GM19351 (cell line): ENCODE data around the gene UBIAD1.
"Not testable (repeated sequence)": the region's sequence is repeated elsewhere in the genome, so short reads cannot be mapped to it uniquely, and the experiment has no call there.

ENCODE experiments used
- ATAC-seq: cut with Tn5 transposase; IDR thresholded peaks from one replicate; pipeline ENCODE4 v1.9.1; 2021; ENCODE audit warnings: mild to moderate bottlenecking, moderate library complexity; ENCODE audit not compliant: unreplicated experiment

The UBIAD1 gene

DNA sequence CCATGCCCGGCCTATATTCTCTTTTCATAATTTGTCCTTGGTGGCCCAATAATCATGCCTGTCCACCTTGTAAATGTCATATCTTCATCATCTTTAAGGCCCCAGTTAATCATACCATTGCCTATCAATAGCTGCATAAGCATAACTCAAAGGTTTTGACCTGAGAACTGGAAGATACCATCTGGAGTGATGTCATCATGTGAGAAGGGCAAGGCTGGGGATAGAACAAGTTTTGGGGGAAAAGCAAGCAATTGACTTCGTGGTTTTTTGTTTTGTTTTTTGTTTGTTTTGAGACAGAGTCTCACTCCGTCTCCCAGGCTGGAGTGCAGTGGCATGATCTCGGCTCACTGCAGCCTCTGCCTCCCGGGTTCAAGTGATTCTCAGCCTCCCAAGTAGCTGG lies 6.2 kb downstream of the UBIAD1 start:
- no peak for ATAC-seq

DNA sequence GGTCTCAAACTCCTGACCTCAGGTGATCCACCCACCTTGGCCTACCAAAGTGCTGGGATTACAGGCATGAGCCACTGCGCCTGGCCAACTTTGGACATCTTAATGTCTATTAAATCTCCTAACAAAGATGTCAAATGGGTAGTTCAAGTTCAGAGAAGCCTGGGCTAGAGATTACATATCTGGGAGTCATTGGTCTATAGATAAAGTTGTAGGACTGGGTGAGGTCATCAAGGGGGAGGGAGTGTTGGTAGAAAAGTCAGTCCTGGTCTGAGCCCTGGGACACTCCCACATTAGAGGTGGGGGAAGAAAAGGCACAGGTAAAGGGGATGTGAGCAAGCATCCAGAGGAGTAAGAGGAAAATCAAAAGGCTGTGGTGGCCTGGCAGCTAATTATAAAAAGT lies 6.6 kb downstream of the UBIAD1 start:
- ATAC-seq, result no peak

DNA sequence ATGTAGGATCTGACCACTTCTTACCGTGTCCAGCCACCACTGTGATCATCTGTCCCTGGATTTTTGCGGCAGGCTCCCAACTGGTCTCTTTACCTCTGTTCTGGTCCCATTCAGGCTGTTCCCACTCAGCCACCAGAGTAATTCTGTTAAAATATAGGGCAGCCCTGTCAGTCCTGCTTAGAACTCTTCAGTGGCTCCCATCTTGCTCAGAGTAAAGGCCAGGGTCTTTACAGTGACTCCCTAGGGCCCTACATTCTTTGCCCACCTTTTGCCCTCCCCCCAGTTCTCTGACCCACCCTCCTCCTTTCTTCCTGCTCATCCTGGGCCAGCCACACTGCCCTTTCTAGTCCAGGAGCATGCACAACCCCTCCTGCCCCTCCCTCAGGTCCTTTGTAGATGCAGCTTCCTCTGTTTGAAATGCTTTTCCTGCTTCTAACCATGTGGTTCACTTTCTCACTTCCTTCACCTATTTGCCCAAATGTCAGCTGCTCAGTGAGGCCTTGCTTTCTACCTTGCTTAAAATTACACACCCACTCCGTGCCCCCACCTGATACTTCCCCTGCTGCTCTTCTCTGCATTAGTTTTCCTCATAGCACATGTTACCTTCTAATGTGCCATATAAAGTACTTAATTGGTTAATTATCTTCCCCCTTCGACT lies 7.8 kb downstream of the UBIAD1 start:
- peak; percentile 57 for ATAC-seq

DNA sequence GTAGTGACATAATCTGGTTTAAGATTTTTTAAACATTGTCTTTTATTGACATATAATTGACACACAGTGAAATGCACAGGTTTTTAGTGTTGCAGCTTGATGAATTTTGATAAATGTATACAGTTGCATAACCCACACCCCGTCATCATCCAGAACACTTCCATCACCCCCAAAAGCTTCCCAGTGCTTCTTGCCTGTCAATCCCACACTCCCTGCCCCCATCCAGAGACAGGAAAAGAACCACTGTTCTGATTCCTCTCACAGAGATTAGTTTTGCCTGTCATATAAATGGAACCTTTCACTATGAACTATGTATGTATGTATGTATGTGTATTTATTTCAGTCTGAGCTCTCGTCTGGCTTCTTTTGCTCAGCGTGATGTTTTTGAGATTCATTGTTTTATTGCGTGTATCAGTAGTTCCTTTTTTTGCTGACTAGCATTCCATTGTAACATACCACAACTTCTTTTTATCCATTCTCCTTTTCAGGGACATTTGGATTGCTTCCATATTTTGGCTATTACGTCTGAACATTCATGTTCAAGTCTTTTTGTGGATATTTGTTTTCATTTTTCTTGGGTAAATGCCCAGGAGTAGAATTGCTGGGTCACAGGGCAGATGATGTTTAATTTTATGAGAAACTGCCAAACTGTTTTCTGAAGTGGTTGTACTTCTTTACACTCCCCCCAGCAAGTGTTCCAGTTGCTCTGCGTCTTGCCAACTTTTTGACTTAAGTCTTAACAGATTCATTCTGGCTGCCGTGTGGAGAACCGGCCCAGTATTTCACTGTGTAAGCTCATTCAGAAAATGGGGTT lies 8.7 kb downstream of the UBIAD1 start:
- ATAC-seq, result no peak

DNA sequence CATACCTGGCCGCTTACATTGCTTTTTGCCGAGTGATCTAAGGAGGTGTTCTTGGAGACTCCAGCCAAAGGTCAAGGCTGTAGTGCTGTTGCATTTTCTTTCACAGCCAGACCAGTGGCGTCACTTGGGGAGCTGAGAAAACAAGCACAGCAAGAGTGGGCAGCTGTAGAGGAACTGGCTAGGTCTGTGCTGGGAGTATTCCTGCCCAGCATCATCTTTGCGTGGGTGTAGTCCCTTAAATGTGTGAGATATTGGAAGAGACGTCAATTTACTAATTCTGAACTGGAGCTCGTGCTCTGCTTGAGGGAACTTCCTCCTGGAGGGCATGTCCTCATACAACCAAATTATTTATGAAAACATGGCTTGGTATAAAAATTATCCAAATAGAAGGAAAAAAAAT lies 10.2 kb downstream of the UBIAD1 start:
- no peak for ATAC-seq

DNA sequence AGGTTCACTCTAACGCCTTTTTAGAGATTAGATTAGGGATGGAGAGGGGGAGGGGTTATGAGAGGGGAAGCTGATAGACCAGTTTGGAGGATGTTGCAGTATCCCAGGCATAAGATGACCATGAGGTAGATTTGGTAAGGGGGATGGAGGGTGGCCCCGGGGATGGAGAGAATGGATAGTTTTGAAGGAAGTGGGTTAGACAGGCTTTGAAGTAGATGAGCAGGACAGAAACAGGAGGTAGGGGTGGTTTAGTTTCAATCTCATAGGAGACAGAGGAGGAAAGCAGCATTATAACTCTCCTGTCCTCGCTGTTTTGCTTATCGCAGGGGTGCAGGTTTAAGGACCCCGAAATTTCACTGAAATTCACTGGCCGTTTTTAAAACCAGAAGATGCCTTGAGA lies 11.8 kb downstream of the UBIAD1 start:
- no peak for ATAC-seq

DNA sequence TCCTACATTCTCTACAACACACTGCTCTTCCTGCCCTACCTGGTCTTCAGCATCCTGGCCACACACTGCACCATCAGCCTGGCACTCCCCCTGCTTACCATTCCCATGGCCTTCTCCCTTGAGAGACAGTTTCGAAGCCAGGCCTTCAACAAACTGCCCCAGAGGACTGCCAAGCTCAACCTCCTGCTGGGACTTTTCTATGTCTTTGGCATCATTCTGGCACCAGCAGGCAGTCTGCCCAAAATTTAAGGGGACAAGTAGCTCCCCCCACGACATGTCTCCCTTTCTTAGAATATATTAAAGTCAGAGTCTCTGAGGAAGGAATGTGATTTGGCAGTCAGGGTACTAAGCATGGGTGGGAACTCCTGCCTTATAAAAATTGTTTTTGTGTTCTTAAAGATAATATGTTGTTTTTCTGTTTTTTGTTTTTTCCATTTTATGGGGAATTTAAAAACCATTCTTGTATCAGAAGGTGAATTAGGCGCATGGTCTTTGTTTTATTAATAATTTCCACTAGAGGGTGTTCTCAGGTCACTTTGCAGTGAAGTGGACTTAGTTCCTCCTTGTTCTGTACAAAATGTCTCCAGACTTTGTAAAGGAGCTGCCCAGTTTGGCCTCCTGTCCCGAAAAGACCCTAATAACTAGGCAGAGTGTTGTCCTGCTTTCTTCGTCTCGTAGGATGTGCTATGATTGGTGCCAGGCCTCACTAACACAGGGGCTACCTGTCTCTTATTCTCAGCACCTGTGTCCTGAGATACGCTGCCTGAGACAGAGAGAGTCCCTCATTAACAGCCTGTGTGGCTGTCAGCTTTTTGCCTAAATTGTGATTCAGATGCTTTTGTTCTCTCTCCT lies 13.1 kb downstream of the UBIAD1 start:
- ATAC-seq, result no peak

DNA sequence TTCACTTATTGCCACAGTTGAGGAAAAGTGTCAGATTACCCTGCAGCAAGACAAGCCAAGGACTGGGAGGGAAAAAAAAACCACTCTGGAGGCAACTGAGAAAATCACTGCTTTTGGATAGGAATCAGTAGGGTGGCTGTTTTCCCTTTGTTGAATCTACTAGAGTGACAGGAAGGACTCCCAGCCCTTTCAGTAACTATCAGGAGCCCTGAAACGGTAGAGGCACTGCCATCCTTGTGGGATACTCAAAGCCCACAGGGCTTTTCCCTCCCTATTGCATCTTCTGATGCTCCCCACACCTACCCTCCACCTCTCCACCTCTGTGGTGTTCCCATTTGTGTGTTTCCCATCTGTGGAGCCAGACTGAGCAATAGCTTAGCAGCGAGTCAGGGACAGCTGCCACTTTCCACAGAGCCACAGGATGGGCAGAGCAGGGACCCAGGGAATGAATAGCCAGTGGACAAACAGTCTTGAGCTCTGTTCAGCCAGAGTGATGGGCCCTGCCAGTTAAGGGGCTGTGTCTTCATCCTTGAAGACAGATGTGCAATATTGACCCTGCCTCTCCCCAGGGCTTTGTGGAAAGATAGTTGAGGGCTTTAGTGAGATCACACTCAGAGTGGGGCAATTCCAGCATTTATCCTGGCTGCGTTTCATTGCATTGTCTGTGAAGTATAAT lies 13.9 kb downstream of the UBIAD1 start:
- no peak for ATAC-seq

DNA sequence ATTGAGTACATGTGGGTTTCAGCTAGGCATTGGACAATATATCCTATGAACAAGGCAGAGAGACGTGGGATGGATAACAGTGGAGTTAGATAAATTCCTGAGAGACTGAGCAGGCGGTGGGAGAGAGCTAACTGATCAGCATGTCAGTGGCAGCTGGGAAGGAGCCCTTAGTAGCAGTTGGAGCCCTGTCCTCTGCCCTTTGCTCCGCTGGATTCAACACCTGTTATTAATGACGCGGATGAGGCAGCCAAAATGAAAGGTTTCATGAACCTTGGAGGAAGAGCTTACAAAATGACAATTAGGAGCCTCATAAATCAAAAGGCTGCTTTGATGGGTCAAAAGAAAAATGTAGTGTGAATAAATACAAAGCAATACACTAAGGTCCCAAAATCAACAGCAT lies 16.1 kb downstream of the UBIAD1 start:
- no peak for ATAC-seq

DNA sequence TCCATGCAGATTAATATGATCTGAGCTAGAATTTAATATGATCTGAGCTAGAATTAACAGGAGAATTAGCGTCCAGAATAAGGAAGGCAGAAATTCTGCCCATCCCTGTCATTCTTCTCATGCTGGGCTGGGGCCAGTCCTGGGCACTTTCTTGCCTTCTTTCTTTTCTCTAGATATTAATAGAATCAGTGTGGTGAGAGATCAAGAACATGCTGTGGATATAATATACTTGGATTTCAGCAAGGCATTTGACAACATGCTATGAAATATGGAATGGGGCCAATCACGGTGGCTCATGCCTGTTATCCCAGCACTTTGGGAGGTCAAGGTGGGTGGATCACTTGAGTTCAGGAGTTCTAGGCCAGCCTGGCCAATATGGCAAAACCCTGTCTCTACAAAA lies 18.1 kb downstream of the UBIAD1 start:
- ATAC-seq, result no peak

DNA sequence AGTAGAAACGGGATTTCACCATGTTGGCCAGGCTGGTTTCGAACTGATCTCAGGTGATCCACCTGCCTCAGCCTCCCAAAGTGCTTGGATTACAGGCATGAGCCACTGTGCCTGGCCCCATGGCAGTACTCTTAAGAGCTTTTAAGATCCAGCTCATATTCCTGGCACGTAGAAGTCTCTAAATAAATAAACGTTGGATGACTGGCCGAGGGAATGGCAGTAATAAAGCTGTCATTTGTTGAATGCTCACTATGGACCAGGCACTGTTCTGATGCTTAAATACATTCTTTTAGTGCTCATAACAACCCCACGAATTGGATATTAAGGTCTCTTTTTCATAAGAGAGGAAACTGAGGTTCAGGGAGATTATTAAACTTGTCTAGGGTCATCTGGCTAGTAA lies 20.9 kb downstream of the UBIAD1 start:
- no peak for ATAC-seq

DNA sequence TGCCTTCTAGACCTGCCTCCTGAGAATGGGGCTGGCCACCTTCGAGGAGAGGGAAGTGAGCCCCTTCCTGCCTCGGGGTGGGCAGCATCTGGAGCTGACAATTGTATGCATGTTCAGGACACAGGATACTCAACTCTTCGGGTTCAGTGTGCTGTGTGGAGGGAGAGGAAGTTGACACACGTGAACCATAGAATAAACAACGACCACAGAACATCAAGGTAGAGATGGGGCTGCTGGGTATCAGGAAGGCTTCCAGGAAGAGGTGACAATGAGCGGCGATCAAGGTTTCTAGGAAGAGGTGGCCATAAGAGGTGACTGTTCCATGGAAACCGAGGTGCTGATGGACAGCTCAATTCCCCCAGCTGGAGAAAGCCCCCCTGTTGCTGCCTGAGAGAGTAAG lies 22.0 kb downstream of the UBIAD1 start:
- ATAC-seq, result no peak

DNA sequence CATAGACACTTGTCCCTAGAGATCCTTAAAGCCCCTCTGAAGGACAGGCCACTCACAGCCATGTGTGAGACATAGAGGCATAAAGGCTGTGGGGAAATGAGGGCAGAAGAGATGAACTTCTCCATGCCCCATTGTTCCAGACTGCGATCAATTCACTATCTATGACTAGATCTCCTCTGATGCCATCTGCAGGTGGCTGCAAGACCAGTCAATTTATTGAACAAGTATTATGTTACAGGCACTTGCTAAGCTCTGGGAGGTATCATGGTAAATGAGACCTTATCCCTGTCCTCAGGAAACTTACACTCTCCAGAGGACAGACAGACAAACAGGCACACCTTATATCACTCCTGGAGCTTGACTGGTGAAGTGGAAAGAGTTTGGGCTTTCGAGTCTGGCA lies 22.9 kb downstream of the UBIAD1 start:
- no peak for ATAC-seq

DNA sequence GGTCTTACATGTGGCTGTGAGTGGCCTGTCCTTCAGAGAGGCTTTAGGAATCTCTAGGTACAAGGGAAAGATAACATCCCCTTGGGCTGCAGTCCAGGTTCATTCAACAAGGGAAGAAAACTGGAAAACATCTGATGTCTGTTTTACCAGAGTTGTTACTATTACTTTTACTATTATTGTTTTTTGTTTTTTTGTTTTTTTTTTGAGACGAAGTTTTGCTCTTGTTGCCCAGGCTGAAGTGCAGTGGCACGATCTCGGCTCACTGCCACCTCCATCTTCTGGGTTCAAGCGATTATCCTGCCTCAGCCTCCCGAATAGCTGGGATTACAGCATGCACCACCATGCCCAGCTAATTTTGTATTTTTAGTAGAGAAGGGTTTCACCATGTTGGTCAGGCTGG lies 24.8 kb downstream of the UBIAD1 start:
- not testable (repeated sequence) for ATAC-seq

DNA sequence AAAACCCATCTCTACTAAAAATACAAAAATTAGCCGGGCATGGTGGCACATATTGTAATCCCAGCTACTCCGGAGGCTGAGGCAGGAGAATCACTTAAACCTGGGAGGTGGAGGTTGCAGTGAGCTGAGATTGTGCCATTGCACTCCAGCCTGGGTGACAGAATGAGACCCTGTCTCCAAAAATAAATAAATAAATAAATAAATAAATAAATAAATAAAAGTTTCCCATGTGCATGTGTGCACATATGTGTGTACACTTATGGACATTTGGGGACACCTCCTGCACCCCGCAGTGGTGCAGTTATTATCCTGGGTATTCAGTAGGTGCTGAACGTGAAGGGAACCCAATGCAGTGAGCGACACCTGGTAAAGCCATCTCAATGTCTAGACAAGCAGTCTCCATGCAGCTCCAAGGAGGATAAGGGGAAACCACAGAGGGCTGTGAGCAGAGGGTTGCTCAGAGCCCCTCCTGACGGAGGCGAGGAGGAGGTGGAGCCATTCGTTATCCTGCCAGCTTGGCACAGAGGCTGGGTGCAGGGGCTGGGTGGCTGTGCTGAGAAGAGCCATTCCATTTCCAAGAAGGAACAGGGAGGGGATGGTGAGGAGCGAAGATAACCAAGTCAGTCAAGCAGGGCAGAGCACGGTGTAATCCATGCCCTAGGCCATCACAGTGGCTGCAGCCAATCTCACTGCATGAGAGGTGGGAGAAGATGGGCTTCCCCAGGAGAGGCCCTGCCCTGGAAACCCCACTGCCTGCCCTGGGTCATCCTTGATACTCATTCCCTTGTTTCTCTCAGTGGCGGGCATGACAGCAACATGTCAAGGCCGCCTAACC lies 25.6 kb downstream of the UBIAD1 start:
- ATAC-seq, result no peak

DNA sequence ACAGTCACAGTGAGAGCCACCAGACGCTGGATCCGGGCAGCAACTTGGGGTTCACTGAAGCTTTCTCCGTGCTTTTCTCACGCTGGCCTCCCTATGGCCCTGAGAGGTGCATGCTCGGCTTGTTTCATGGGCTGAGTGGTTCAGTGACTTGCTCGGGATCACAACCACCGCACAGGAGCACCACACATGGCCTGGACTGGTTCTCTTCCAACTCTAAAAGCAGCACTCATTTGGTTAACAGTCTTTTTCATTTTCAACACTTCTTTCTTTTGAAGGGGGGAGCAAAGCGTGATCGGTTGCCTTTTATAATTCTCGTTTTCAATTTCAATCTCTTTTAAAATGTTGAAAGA lies 26.2 kb downstream of the UBIAD1 start:
- no peak for ATAC-seq

DNA sequence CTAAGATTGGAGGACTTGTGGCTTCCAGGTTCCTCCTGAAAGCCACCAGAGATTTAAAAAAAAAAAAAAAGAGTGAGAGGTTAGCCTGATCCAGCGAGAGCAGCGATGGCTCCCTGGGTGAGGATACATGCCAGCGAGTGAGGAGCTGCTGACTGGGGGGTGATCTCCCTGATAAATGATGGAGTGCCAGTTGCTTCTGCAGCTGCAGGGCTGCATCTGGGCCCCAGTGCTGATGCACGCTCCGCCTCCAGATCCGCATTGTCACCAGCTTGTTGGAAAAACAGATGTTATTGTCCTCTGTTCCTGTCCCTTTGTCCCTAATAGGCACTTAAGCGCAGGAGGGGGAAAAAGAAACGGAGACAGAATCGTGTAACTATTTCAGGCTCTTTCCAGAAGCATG lies 28.6 kb downstream of the UBIAD1 start:
- ATAC-seq, result no peak

DNA sequence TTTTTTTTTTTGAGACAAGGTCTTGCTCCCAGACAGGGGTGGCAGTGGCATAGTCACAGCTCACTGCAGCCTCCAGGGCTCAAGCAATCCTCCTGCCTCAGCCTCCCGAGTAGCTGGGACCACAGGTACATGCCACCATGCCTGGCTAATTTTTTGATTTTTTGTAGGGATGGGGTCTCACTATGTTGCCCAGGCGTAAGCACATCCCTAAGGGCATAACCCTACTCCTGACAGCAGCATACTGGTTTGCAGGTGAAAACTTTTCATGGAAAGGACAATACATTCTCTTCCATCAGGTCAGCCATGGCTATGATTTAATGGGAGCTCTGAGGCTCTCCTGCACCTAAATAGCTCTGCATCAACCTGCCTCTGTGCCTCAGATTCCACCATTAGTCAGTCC lies 29.4 kb downstream of the UBIAD1 start:
- ATAC-seq, result no peak

DNA sequence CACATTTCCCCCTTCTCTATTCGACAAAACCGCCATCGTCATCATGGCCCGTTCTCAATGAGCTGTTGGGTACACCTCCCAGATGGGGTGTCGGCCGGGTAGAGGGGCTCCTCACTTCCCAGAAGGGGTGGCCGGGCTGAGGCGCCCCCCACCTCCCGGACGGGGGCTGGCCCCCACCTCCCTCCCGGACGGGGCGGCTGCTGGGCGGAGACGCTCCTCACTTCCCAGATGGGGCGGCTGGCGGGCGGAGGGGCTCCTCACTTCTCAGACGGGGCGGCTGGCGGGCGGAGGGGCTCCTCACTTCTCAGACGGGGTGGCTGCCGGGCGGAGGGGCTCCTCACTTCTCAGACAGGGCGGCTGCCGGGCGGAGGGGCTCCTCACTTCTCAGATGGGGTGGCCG lies 32.5 kb downstream of the UBIAD1 start:
- ATAC-seq, result not testable (repeated sequence)

DNA sequence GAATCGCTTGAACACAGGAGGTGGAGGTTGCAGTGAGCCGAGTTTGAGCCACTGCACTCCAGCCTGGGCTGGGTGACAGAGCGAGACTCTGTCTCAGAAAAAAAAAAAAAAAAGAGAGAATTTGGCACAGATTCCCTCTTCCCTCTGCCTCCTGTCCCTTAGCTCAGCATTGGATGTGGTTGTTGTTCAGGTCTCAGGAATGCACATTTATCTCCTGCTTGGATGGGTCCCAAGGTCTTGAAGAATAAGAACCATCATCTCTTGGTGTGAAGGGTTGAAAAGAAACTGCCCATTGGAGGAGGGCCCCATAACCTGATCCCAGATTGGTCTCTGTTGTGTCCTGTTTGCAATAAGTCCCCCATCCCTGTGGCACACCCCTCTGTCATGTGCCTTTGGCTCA lies 34.9 kb downstream of the UBIAD1 start:
- ATAC-seq, result no peak
